ENCODE data around the gene CLEC3B. TPM values are rescaled to one million over a fixed set of nuclear protein-coding genes. Genes with fewer than 3 reads are reported as not detected.

The CLEC3B gene
- polyA plus RNA-seq, 2 of the 4 experiments (the other 2 are of a cell fraction), result not detected

- TF ChIP-seq ESRRA (IDR thresholded peaks at IDR 0.05; ENCODE audit: borderline replicate concordance, low read length), result no peak
These were observed 15.6 kb downstream of the CLEC3B start (continued) for GRCh38 chr3:45041666-45042065.

GRCh38 chr3:45042162-45042561 is 16.1 kb downstream of the CLEC3B start:
- WGBS (ENCODE audit: missing lambda C conversion rate), result 64% methylated on average over 3 of the region's 3 CpGs
- ATAC-seq (no peak), FAIRE-seq (no peak), DNase-seq (ENCODE audit: low read depth in 1 of 2, low spot score in 1 of 2) (no peak)
- peak overlapping the region; percentile 50 to 75; a peak in 4 of 6 replicates for H3K27ac ChIP-seq
- H3K4me3 ChIP-seq, result no peak overlapping the region
- peaks cover 15% of the 10 kb centered on the region; the same call in 1 of the 3 replicates for H3K4me1 ChIP-seq
- H3K9me3 ChIP-seq, result no peaks in the 10 kb centered on the region
- no peak for TF ChIP-seq RNF2 (IDR thresholded peaks at IDR 0.05; ENCODE audit: borderline replicate concordance, low read depth)
- no peak for TF ChIP-seq NFE2L2 (conservative IDR thresholded peaks at IDR 0.05; ENCODE audit: low read length)
- TF ChIP-seq ZFP36 (IDR thresholded peaks at IDR 0.05; ENCODE audit: borderline replicate concordance, partially characterized antibody), result no peak
- no peak for TF ChIP-seq JUNB (IDR thresholded peaks at IDR 0.05)
- TF ChIP-seq HMGXB4 (CRISPR knock-in tag; IDR thresholded peaks at IDR 0.05; ENCODE audit: borderline replicate concordance), result no peak
- TF ChIP-seq, protein P1, sequence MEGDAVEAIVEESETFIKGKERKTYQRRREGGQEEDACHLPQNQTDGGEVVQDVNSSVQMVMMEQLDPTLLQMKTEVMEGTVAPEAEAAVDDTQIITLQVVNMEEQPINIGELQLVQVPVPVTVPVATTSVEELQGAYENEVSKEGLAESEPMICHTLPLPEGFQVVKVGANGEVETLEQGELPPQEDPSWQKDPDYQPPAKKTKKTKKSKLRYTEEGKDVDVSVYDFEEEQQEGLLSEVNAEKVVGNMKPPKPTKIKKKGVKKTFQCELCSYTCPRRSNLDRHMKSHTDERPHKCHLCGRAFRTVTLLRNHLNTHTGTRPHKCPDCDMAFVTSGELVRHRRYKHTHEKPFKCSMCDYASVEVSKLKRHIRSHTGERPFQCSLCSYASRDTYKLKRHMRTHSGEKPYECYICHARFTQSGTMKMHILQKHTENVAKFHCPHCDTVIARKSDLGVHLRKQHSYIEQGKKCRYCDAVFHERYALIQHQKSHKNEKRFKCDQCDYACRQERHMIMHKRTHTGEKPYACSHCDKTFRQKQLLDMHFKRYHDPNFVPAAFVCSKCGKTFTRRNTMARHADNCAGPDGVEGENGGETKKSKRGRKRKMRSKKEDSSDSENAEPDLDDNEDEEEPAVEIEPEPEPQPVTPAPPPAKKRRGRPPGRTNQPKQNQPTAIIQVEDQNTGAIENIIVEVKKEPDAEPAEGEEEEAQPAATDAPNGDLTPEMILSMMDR (IDR thresholded peaks at IDR 0.05), result no peak
- TF ChIP-seq CEBPB (IDR thresholded peaks at IDR 0.05), result no peak
- no peak for TF ChIP-seq ZNF302 (CRISPR knock-in tag; IDR thresholded peaks at IDR 0.05)
- no peak for TF ChIP-seq GATA3 (IDR thresholded peaks at IDR 0.05; ENCODE audit: borderline replicate concordance)
- no peak for TF ChIP-seq MAZ (IDR thresholded peaks at IDR 0.05; ENCODE audit: borderline replicate concordance, low read depth, low read length)
- no peak for TF ChIP-seq RARB (CRISPR knock-in tag; IDR thresholded peaks at IDR 0.05)
- TF ChIP-seq KDM5A (IDR thresholded peaks at IDR 0.05), result no peak
- no peak for TF ChIP-seq EHF (CRISPR knock-in tag; IDR thresholded peaks at IDR 0.05)
- TF ChIP-seq POLR2A (IDR thresholded peaks at IDR 0.05; ENCODE audit: low read length), result no peak
- TF ChIP-seq HES2 (IDR thresholded peaks at IDR 0.05), result no peak
- TF ChIP-seq, protein P2, sequence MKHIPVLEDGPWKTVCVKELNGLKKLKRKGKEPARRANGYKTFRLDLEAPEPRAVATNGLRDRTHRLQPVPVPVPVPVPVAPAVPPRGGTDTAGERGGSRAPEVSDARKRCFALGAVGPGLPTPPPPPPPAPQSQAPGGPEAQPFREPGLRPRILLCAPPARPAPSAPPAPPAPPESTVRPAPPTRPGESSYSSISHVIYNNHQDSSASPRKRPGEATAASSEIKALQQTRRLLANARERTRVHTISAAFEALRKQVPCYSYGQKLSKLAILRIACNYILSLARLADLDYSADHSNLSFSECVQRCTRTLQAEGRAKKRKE (CRISPR knock-in tag; IDR thresholded peaks at IDR 0.05; ENCODE audit: low read depth), result no peak
- TF ChIP-seq MAFK (IDR thresholded peaks at IDR 0.05; ENCODE audit: partially characterized antibody), result no peak
- no peak for TF ChIP-seq FOXS1 (CRISPR knock-in tag; IDR thresholded peaks at IDR 0.05)
- no peak for TF ChIP-seq HOXB13 (CRISPR knock-in tag; IDR thresholded peaks at IDR 0.05; ENCODE audit: low read depth)
- no peak for TF ChIP-seq KDM1A (IDR thresholded peaks at IDR 0.05; ENCODE audit: low read depth)
- POLR2A ChIA-PET, result interaction anchor here (1.2 kb wide), 1 partner anchor 81 kb away, joined by 3 read pairs; no protein-coding TSS in a partner anchor
- CTCF ChIA-PET, result interaction anchor here (0.5 to 16.3 kb wide), 14 partner anchors 13 to 543 kb away, joined by 3 to 339 read pairs (median 5); partner anchors contain the start of gene TMEM158
- H3K4me2 ChIP-seq, result no peak overlapping the region
